CD4-positive, CD25-positive, alpha-beta regulatory T cell (primary cell): ENCODE measurements around the gene SMG6. TPM values are rescaled to one million over a fixed set of nuclear protein-coding genes. Genes with fewer than 3 reads are reported as not detected.

Source experiments
- ATAC-seq, 2 donors: fragments of 150-1000 bp; cut with Tn5 transposase; one replicate each; pipeline ENCODE4 v1.10.0; 2021; ENCODE audit warnings: low read depth in 2 of 2, moderate number of reproducible peaks in 2 of 2, moderate library complexity in 1 of 2
- DNase-seq, 3 donors: peaks; one replicate each; pipeline versions ENCODE4 v3.0.0 to v3.0.0-alpha.2; 2012 to 2022; ENCODE audit warnings: mixed read lengths in 1 of 3
- H3K27ac ChIP-seq: one replicate; pipeline ENCODE4 v1.7.0; 2013; ENCODE audit warnings: mild to moderate bottlenecking, low read length; ENCODE audit not compliant: insufficient read depth, poor library complexity, severe bottlenecking
- H3K27me3 ChIP-seq: one replicate; pipeline ENCODE4 v1.7.0; 2013; ENCODE audit warnings: low read length; ENCODE audit not compliant: control insufficient read depth, insufficient read depth
- H3K36me3 ChIP-seq: one replicate; pipeline ENCODE4 v1.7.0; 2013; ENCODE audit warnings: mild to moderate bottlenecking, low read length, moderate library complexity; ENCODE audit not compliant: control insufficient read depth, insufficient read depth
- H3K4me1 ChIP-seq: 2 replicates; pipeline ENCODE4 v1.7.0; 2013; ENCODE audit warnings: mild to moderate bottlenecking, low read length; ENCODE audit not compliant: insufficient read depth, control insufficient read depth, poor library complexity, severe bottlenecking
- H3K4me3 ChIP-seq: one replicate; pipeline ENCODE4 v1.7.0; 2013; ENCODE audit warnings: low read depth, mild to moderate bottlenecking, low read length, moderate library complexity
- H3K9me3 ChIP-seq, 2 experiments: 1 replicate in 1 of 2; 2 replicates in 1 of 2; pipeline ENCODE4 v1.7.0; 2013; ENCODE audit warnings: low read length in 2 of 2, mild to moderate bottlenecking in 1 of 2, moderate library complexity in 1 of 2; ENCODE audit not compliant: control insufficient read depth in 2 of 2
- H3K27ac Mint-ChIP-seq, 3 donors: one replicate each; pipeline ENCODE4 v1.8.0; 2020 to 2022; ENCODE audit warnings: mild to moderate bottlenecking in 3 of 3, mixed read lengths in 3 of 3, moderate library complexity in 2 of 3
- H3K27me3 Mint-ChIP-seq: one replicate; pipeline ENCODE4 v1.8.0; 2022; ENCODE audit warnings: mild to moderate bottlenecking, mixed read lengths
- H3K36me3 Mint-ChIP-seq: one replicate; pipeline ENCODE4 v1.8.0; 2020; ENCODE audit warnings: mixed read lengths
- H3K4me1 Mint-ChIP-seq, 4 donors: one replicate each; pipeline ENCODE4 v1.8.0; 2020 to 2022; ENCODE audit warnings: mixed read lengths in 4 of 4, mild to moderate bottlenecking in 1 of 4
- H3K4me3 Mint-ChIP-seq, 4 donors: one replicate each; pipeline ENCODE4 v1.8.0; 2020 to 2022; ENCODE audit warnings: mild to moderate bottlenecking in 4 of 4, mixed read lengths in 4 of 4, moderate library complexity in 3 of 4
- H3K9me3 Mint-ChIP-seq, 7 donors: one replicate each; pipeline ENCODE4 v1.8.0; 2020 to 2022; ENCODE audit warnings: mixed read lengths in 7 of 7, mild to moderate bottlenecking in 3 of 7, moderate library complexity in 2 of 7
- polyA plus RNA-seq, 4 donors: library from polyadenylated mRNA; unstranded; fragments of 300-500 nt; fragmentation: Illumina TruSeq; gene quantifications; one replicate each; pipeline ENCODE4 v1.2.3, GENCODE V29; 2021
- total RNA-seq: library from RNA; stranded (reverse); gene quantifications from one replicate; pipeline ENCODE4 v1.2.3, GENCODE V29; 2022

SMG6 gene
- total and polyA plus RNA-seq, 5 donors from 2014 or later = 3.3 to 42.9 (median 4.9) TPM

DNA sequence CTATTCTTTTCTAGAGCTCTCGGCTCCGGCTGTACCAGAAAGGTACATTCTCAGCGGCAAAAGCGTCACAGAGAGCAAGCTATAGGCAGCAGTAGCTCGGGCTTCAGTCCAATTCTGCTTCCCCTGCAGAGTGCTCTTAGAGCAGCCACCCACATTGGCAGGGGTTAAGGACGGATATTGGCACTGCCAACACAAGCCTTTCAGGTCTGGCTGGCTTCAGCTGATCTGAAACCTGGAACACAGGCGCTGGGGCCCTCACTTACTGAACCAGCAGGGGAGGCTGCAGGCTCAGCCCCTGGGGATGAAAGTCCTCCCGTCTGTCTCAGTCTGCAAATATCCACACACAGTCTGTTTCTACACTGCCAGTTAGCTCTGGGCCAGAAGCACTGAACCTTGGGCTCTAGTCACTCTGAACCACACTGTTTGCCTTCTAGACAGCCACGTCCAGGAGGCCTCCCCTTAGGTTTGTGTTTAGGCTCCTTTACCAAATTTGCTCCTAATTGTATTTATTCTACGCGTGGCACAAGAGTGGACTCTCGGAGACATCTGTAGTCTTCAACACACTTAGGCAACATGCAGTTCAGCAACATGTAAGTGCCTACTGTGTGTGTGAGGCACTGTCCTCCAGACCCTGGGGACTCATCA lies 208.6 kb downstream of the SMG6 start:
- no peak overlapping the region for H3K4me3 Mint-ChIP-seq
- peaks cover 3% of the 10 kb centered on the region for H3K36me3 ChIP-seq
- no peaks in the 10 kb centered on the region for H3K9me3 Mint-ChIP-seq
- H3K27ac ChIP-seq = no peak overlapping the region
- peaks cover 10% of the 10 kb centered on the region for H3K36me3 Mint-ChIP-seq
- ATAC-seq = no peak
- H3K4me1 Mint-ChIP-seq = peaks cover 4 to 22% (median 19%) of the 10 kb centered on the region in 4 donors
- H3K9me3 ChIP-seq = no peaks in the 10 kb centered on the region
- no peak overlapping the region for H3K4me3 ChIP-seq
- no peaks in the 10 kb centered on the region for H3K27me3 ChIP-seq
- H3K27ac Mint-ChIP-seq = no peak overlapping the region
- peak in 1 of 3 donors; percentile 16 for DNase-seq
- H3K4me1 ChIP-seq = peaks cover 7% of the 10 kb centered on the region
- no peaks in the 10 kb centered on the region for H3K27me3 Mint-ChIP-seq

DNA sequence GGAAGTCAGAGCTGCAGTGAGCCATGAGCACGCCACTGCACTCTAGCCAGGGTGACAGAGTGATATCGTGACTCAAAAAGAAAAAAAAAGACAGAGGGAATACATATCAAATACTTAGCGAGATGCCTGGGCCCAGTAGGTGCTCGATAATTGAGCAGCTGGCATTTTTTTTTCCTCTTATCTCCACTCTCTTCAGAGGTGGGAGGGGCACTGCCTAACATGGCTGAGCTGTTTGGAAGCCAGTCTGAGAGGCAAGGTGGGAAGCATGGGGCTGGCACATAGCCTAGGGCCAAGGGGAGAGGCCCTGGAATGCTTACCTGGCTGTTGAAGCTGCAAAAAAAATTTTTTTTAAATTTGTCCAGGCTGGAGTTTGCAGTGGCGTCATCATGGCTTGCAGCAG lies 210.2 kb downstream of the SMG6 start:
- peaks cover 3% of the 10 kb centered on the region for H3K36me3 ChIP-seq
- H3K27ac Mint-ChIP-seq = peak overlapping the region in 1 of 3 donors; percentile 26
- no peak overlapping the region for H3K27ac ChIP-seq
- H3K27me3 Mint-ChIP-seq = no peaks in the 10 kb centered on the region
- ATAC-seq (no peak), DNase-seq (no peak)
- no peak overlapping the region for H3K4me3 ChIP-seq
- H3K9me3 ChIP-seq = no peaks in the 10 kb centered on the region
- H3K9me3 Mint-ChIP-seq = no peaks in the 10 kb centered on the region
- H3K36me3 Mint-ChIP-seq = peaks cover 14% of the 10 kb centered on the region
- no peaks in the 10 kb centered on the region for H3K27me3 ChIP-seq
- H3K4me1 Mint-ChIP-seq = peaks cover 3 to 39% (median 29%) of the 10 kb centered on the region in 4 donors
- H3K4me3 Mint-ChIP-seq = no peak overlapping the region
- peaks cover 17% of the 10 kb centered on the region for H3K4me1 ChIP-seq

DNA sequence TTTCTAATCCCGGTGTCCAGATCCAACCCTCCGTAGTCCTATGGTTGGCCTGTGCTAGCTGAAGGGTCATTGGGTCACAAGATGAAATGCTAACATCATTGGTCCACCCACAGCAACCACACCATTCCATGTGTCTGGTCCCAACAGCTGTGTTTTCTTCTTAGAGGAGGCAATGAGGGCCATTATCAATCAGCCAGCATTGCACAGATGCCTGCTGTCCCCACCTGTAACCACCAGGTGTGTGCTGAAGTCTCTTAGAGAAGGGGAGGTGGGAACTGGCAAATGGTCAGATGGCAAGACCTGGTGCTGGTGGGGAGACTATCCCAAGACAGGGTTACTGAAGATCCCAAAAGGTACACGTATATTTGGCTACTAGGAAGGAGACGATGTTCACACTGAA lies 211.3 kb downstream of the SMG6 start:
- peaks cover 26% of the 10 kb centered on the region for H3K4me1 ChIP-seq
- no peak overlapping the region for H3K27ac ChIP-seq
- H3K27me3 ChIP-seq = no peaks in the 10 kb centered on the region
- peak overlapping the region in 2 of 3 donors; percentile 65 to 80 for H3K27ac Mint-ChIP-seq
- peaks cover 1% of the 10 kb centered on the region for H3K36me3 ChIP-seq
- H3K9me3 ChIP-seq = no peaks in the 10 kb centered on the region
- H3K9me3 Mint-ChIP-seq = no peaks in the 10 kb centered on the region
- ATAC-seq = no peak
- H3K4me3 ChIP-seq = no peak overlapping the region
- DNase-seq = no peak
- H3K4me1 Mint-ChIP-seq = peaks cover 0 to 50% (median 35%) of the 10 kb centered on the region in 4 donors
- H3K36me3 Mint-ChIP-seq = peaks cover 11% of the 10 kb centered on the region
- H3K27me3 Mint-ChIP-seq = no peaks in the 10 kb centered on the region
- peak overlapping the region in 2 of 4 donors; percentile 30 to 74 for H3K4me3 Mint-ChIP-seq

- peaks cover under 1% of the 10 kb centered on the region for H3K36me3 ChIP-seq
- H3K4me3 Mint-ChIP-seq = peak overlapping the region in 2 of 4 donors; percentile 57 to 94
- no peak overlapping the region for H3K4me3 ChIP-seq
- H3K9me3 Mint-ChIP-seq = no peaks in the 10 kb centered on the region
- H3K27ac ChIP-seq = no peak overlapping the region
- DNase-seq (no peak), ATAC-seq (no peak)
- peaks cover 0 to 52% (median 34%) of the 10 kb centered on the region in 4 donors for H3K4me1 Mint-ChIP-seq
- peaks cover 19% of the 10 kb centered on the region for H3K36me3 Mint-ChIP-seq
- H3K27ac Mint-ChIP-seq = peak overlapping the region in 2 of 3 donors; percentile 42 to 86
- H3K27me3 ChIP-seq = no peaks in the 10 kb centered on the region
- peaks cover 26% of the 10 kb centered on the region for H3K4me1 ChIP-seq
- no peaks in the 10 kb centered on the region for H3K9me3 ChIP-seq
- no peaks in the 10 kb centered on the region for H3K27me3 Mint-ChIP-seq
Measured at GRCh38 chr17:2090804-2091534, 212.6 kb downstream of the SMG6 start.

DNA sequence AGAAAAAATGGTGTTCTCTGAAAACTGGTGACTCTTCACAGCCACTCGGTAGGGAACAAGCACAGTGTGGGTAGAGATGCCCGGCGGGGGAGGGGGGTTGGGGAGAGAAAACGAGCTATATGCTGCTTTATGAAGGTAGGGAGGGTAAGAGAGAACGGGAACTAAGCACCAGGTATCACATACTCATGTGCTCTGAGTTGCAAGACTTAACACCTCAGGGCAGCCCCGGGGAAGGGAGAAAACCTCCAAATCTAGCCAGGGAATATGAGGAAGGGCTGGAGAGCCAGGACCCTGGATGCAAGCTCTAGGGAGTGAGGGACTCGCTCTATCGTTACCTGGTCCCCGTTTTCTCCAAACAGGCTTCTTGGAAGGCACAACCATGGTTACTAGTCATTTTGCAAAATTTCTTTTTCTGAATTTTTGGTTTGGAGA lies 213.4 kb downstream of the SMG6 start:
- peaks cover 26% of the 10 kb centered on the region for H3K4me1 ChIP-seq
- H3K27ac Mint-ChIP-seq = peak overlapping the region; percentile 86 to 99 (median 93)
- DNase-seq = peak in 1 of 3 donors; percentile 26

DNA sequence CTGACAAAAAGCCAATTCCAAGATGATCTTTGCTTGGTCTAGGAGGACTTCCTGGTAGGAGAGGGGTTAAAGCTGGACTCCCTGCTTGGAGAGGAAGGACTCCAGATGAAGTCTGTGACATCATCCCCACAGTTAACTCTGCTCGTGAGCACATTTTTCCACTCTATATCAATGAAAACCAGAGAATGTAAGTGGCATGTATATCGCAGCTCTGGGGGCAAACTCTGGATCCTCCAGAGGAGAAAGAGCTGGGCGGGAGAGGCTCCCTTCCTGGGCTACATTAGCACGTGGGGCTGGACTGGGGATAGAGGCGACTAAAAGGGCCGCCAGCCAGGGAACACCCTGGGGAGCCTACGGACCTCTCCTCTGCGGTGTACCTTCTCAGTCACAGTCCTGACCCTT lies 214.6 kb downstream of the SMG6 start:
- Histone ChIP-seq H3K4me1 (peaks cover 26% of the 10 kb centered on the region), H3K36me3 (peaks cover 5% of the 10 kb centered on the region), H3K9me3 (no peaks in the 10 kb centered on the region), H3K27ac (peak overlapping the region; percentile 64), H3K4me3 (peak overlapping the region; percentile 94), H3K27me3 (no peaks in the 10 kb centered on the region)
- no peaks in the 10 kb centered on the region for H3K27me3 Mint-ChIP-seq
- H3K4me1 Mint-ChIP-seq = peaks cover 0 to 55% (median 35%) of the 10 kb centered on the region in 4 donors
- no peaks in the 10 kb centered on the region for H3K9me3 Mint-ChIP-seq
- DNase-seq (no peak), ATAC-seq (peak; percentile 12 to 16)
- peak overlapping the region; percentile 75 to 94 (median 90) for H3K4me3 Mint-ChIP-seq
- H3K27ac Mint-ChIP-seq = peak overlapping the region; percentile 86 to 99 (median 93)
- H3K36me3 Mint-ChIP-seq = peaks cover 36% of the 10 kb centered on the region

More for the DNA sequence above, 213.4 kb downstream of the SMG6 start:
- H3K27ac ChIP-seq = peak overlapping the region; percentile 64
- H3K36me3 ChIP-seq = peaks cover 5% of the 10 kb centered on the region
- H3K4me3 ChIP-seq = peak overlapping the region; percentile 94
- Mint-ChIP-seq H3K36me3 (peaks cover 26% of the 10 kb centered on the region), H3K27me3 (no peaks in the 10 kb centered on the region), H3K4me3 (peak overlapping the region; percentile 57 to 94 (median 90)), H3K4me1 (peaks cover 0 to 52% (median 34%) of the 10 kb centered on the region in 4 donors), H3K9me3 (no peaks in the 10 kb centered on the region)
- ATAC-seq = peak in 1 of 2 donors; percentile 6
- H3K27me3 ChIP-seq = no peaks in the 10 kb centered on the region
- H3K9me3 ChIP-seq = no peaks in the 10 kb centered on the region

- Mint-ChIP-seq H3K36me3 (peaks cover 46% of the 10 kb centered on the region), H3K4me1 (peaks cover 0 to 51% (median 35%) of the 10 kb centered on the region in 4 donors), H3K9me3 (no peaks in the 10 kb centered on the region), H3K27me3 (no peaks in the 10 kb centered on the region), H3K27ac (peak overlapping the region; percentile 24 to 76 (median 74)), H3K4me3 (peak overlapping the region in 1 of 4 donors; percentile 48)
- Histone ChIP-seq H3K27me3 (no peaks in the 10 kb centered on the region), H3K9me3 (no peaks in the 10 kb centered on the region), H3K4me3 (no peak overlapping the region), H3K27ac (no peak overlapping the region), H3K36me3 (peaks cover 10% of the 10 kb centered on the region), H3K4me1 (peaks cover 26% of the 10 kb centered on the region)
- ATAC-seq = peak; percentile 32 to 39
- peak in 1 of 3 donors; percentile 50 for DNase-seq
Measured at GRCh38 chr17:2087597-2088211, 215.9 kb downstream of the SMG6 start.
